22Rv1 (cell line): ENCODE data around the gene EXOSC5.
A peak's percentile ranks its signal among the peaks of the same experiment; 100 is the strongest.

Experiments
- CTCF ChIP-seq: fragments of 450-650 bp; IDR thresholded peaks from 2 replicates; pipeline ENCODE4 v1.5.1; 2017; ENCODE audit warnings: mild to moderate bottlenecking
- ZFX ChIP-seq: fragments of 450-650 bp; IDR thresholded peaks from 2 replicates; pipeline ENCODE4 v1.6.1; 2017; ENCODE audit warnings: antibody characterized with exemption, borderline replicate concordance

DNA sequence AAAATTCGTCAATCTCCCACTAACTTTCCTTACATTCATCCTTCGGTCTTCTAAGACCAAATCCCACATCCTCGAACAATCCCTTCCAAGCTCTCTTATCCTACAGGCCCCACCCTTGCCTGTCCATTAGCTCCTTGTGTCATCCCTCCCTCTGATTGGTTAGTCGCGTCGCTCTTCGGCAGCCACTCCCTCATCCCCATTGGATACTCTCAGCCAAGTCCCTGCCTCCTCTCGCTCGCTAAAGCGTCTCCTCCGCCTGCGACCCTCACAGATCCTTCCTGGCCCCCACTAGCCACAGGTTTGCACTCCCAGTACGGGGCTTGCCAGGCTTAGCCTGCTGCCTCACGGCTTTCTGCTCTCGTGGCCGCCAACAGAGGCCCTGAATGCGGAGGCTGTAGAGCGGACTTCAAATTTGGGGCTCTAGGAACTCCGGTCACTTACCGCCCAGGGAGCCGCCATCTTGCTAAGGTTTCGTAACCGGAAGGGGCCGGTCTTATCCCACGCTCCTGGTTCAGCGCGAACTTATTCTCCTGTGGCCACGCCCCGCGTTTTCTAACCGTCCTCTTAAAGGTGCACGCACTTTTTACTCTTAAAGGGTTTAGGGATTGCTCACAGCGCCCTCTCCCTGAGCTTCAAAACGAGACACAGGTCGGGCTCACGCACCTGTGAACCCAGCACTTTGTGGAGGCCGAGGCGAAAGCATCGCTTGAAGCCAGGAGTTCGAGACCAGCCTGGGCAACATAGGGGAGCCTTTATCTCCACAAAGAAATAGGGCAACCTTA is 42.5 kb upstream of the EXOSC5 start, which contains the start of gene DMAC2:
- peak; percentile 76 for TF ChIP-seq CTCF
- no peak for TF ChIP-seq ZFX
